ENCODE measurements around the gene ADGRG2. TPM values are rescaled to one million over a fixed set of nuclear protein-coding genes. Genes with fewer than 3 reads are reported as not detected.

The ADGRG2 gene
- total RNA-seq, 4 donors from 2014 or later = 0.83 to 2.7 (median 2.1) TPM

DNA sequence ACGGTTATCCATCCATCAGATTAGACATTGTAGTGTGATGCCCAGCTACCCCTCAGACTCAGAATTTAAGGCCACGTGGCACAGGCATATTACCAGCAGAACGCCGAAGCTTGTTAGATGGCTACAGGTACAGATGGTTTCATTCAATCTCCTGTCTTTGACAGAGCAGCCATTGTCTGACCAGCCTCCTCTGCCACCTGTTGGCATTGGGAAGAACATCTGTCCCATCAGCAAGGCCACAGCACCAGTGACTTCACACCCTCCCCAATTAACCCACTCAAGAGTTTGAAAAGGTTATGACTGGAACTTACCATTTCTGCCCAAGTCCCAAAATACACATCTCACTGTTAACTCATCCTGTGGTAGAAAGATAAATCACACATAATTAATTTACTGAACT is 116.4 kb downstream of the ADGRG2 start:
- H3K4me1 ChIP-seq = no peaks in the 10 kb centered on the region
- no peak overlapping the region for H3K4me3 ChIP-seq
- TF ChIP-seq POLR2AphosphoS5 (IDR thresholded peaks at IDR 0.05) (no peak), POLR2A (IDR thresholded peaks at IDR 0.05; ENCODE audit: low read depth) (no peak), EP300 (IDR thresholded peaks at IDR 0.05) (no peak)
- TF ChIP-seq, protein P1, sequence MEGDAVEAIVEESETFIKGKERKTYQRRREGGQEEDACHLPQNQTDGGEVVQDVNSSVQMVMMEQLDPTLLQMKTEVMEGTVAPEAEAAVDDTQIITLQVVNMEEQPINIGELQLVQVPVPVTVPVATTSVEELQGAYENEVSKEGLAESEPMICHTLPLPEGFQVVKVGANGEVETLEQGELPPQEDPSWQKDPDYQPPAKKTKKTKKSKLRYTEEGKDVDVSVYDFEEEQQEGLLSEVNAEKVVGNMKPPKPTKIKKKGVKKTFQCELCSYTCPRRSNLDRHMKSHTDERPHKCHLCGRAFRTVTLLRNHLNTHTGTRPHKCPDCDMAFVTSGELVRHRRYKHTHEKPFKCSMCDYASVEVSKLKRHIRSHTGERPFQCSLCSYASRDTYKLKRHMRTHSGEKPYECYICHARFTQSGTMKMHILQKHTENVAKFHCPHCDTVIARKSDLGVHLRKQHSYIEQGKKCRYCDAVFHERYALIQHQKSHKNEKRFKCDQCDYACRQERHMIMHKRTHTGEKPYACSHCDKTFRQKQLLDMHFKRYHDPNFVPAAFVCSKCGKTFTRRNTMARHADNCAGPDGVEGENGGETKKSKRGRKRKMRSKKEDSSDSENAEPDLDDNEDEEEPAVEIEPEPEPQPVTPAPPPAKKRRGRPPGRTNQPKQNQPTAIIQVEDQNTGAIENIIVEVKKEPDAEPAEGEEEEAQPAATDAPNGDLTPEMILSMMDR (IDR thresholded peaks at IDR 0.05) = no peak
- no peaks in the 10 kb centered on the region for H3K9me3 ChIP-seq
- no peak for DNase-seq (ENCODE audit: extremely low spot score)
- no peak overlapping the region for H3K27ac ChIP-seq (replicated peaks in 1 of 4)
- H3K36me3 ChIP-seq = no peaks in the 10 kb centered on the region
- no peaks in the 10 kb centered on the region for H3K27me3 ChIP-seq
- WGBS = 74% methylated on average over 4 of the region's 4 CpGs
- intact Hi-C loops (cut with DNase I) = no loop called here

DNA sequence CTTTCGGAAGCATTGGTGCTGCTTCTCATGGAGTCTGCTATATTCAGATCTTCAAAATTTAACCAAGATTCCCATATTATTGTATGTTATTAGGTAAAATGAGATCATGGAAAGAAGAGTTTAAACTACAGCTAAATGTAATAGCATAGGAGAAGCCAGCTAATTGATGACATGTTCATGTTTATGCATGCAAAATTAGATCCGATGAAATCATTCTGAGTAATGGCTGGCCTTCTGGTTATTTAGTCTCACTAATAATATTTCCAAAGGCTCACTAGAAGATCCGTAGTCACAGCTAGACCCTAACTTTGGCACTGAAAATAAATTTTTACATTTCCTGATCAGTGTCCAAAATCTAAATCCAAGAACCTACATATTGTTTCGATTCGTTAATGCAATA is 118.5 kb downstream of the ADGRG2 start:
- H3K27ac ChIP-seq (replicated peaks in 1 of 4) = no peak overlapping the region
- H3K27me3 ChIP-seq = no peaks in the 10 kb centered on the region
- no peak for TF ChIP-seq POLR2AphosphoS5 (IDR thresholded peaks at IDR 0.05)
- no peak for TF ChIP-seq EP300 (IDR thresholded peaks at IDR 0.05)
- TF ChIP-seq, protein P1 (IDR thresholded peaks at IDR 0.05) = no peak
- TF ChIP-seq POLR2A (IDR thresholded peaks at IDR 0.05; ENCODE audit: low read depth) = no peak
- H3K4me3 ChIP-seq = no peak overlapping the region
- 83% methylated on average over 5 of the region's 5 CpGs for WGBS
- H3K4me1 ChIP-seq = peaks cover 0 to 11% (median 1%) of the 10 kb centered on the region in 4 donors
- H3K9me3 ChIP-seq = no peaks in the 10 kb centered on the region
- no peaks in the 10 kb centered on the region for H3K36me3 ChIP-seq
- intact Hi-C loops (cut with DNase I) = no loop called here
- DNase-seq (ENCODE audit: extremely low spot score) = no peak

DNA sequence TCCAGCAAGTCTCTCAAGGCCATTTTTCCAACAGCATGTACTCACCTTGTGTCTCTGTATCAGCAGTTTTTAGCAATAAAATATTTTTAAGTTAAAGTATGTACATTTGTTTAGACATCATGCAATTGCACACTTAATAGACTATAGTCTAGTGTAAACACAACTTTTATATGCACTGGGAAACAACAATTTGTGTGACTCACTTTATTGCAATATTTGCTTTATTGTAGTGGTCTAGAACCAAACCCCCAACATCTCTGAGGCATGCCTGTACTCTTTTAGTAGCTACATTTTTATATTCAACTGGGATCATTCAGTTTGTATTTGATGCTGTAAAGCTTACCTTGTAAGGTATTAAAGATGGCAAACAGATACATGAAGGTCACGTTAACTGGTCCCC is 123.6 kb downstream of the ADGRG2 start:
- intact Hi-C loops (cut with DNase I) = no loop called here
- no peak for DNase-seq (ENCODE audit: extremely low spot score)
- Histone ChIP-seq H3K27me3 (no peaks in the 10 kb centered on the region), H3K4me3 (no peak overlapping the region), H3K36me3 (no peaks in the 10 kb centered on the region), H3K9me3 (no peaks in the 10 kb centered on the region), H3K4me1 (peaks cover 0 to 11% (median 2%) of the 10 kb centered on the region in 4 donors), H3K27ac (replicated peaks in 1 of 4) (no peak overlapping the region)
- TF ChIP-seq, protein P1 (IDR thresholded peaks at IDR 0.05) = no peak
- TF ChIP-seq POLR2A (IDR thresholded peaks at IDR 0.05; ENCODE audit: low read depth) (no peak), EP300 (IDR thresholded peaks at IDR 0.05) (no peak), POLR2AphosphoS5 (IDR thresholded peaks at IDR 0.05) (no peak)
- WGBS = 53% methylated on average over 1 of the region's 1 CpG

DNA sequence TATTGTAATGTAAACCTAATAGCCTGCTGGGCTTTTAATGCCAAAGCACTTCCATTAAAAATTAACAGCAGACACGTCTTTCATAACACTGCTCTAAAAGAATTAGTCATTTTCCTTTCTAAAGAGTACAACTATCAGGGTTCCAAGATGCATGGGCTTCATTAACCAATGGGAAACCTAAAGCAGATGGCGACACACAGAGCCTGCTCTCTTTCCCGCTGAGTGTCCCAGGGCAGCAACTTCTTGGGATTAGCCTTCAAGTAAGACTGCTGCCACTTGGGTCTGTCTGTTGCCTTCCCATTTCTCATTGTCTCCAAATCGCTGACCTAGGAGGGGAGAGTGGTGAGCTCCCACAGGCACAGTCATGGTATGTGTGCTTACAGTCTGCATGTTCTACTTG is 124.4 kb downstream of the ADGRG2 start:
- WGBS = 49% methylated on average over 4 of the region's 4 CpGs

DNA sequence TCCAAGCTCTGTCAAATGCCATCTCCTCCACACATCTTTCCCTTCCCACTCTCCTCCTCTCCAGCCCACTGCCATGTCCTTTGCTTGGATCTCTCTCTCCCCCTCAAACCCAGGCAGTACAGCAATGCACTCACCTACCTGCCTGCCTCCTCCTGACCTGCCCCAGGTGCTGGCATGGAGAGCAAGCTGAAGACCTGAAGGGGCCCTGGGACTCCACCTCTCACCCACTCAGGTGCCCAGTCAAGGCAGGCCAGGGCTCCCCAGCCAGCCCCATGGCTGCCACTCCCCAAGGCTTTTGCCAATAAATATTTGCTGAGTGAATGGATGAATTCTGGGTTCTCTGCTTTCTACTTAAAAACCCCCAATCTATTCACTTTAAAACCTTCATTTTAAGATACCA is 125.7 kb downstream of the ADGRG2 start:
- no peak for DNase-seq (ENCODE audit: extremely low spot score)
- Histone ChIP-seq H3K9me3 (no peaks in the 10 kb centered on the region), H3K4me1 (peaks cover 0 to 11% (median 2%) of the 10 kb centered on the region in 4 donors), H3K4me3 (no peak overlapping the region), H3K27ac (replicated peaks in 1 of 4) (no peak overlapping the region), H3K36me3 (no peaks in the 10 kb centered on the region), H3K27me3 (no peaks in the 10 kb centered on the region)
- TF ChIP-seq, protein P1 (IDR thresholded peaks at IDR 0.05) = no peak
- TF ChIP-seq EP300 (IDR thresholded peaks at IDR 0.05) (no peak), POLR2AphosphoS5 (IDR thresholded peaks at IDR 0.05) (no peak), POLR2A (IDR thresholded peaks at IDR 0.05; ENCODE audit: low read depth) (no peak)
- intact Hi-C loops (cut with DNase I) = no loop called here

More for the DNA sequence above, 124.4 kb downstream of the ADGRG2 start:
- no peaks in the 10 kb centered on the region for H3K27me3 ChIP-seq
- H3K36me3 ChIP-seq = no peaks in the 10 kb centered on the region
- H3K27ac ChIP-seq (replicated peaks in 1 of 4) = no peak overlapping the region
- no peak overlapping the region for H3K4me3 ChIP-seq
- no peaks in the 10 kb centered on the region for H3K9me3 ChIP-seq
- no peak for DNase-seq (ENCODE audit: extremely low spot score)
- TF ChIP-seq, protein P1 (IDR thresholded peaks at IDR 0.05) = no peak
- H3K4me1 ChIP-seq = peaks cover 0 to 11% (median 2%) of the 10 kb centered on the region in 4 donors
- intact Hi-C loops (cut with DNase I) = no loop called here

All from esophagus muscularis mucosa (tissue), 4 donors.